GM10248 (cell line): Measurements from ENCODE around the gene ST3GAL2.
"Not testable (repeated sequence)": the region's sequence is repeated elsewhere in the genome, so short reads cannot be mapped to it uniquely, and the experiment has no call there.

Experiments
- CTCF ChIA-PET: fragments of 300-600 bp; sonication (Branson Sonifier 250); formaldehyde crosslinking; extraction: SDS; loops from one replicate; lab custom pipeline; 2021; ENCODE audit warnings: antibody characterized with exemption; lab: Yijun Ruan, JAX
- POLR2A ChIA-PET: fragments of 350-650 bp; sonication (Branson Sonifier 250); formaldehyde crosslinking; extraction: SDS; loops from one replicate; lab custom pipeline; 2020; ENCODE audit warnings: antibody characterized with exemption; lab: Yijun Ruan, JAX
- DNase-seq: peaks from one replicate; pipeline ENCODE4 v3.0.0; 2012; ENCODE audit errors: extremely low spot score
- TF ChIP-seq, protein P1 (sequence below): IDR thresholded peaks from 2 replicates; pipeline ENCODE4 v1.5.1; 2012; ENCODE audit warnings: mild to moderate bottlenecking, low read depth; ENCODE audit errors: extremely low read depth, missing control alignments, control extremely low read depth

The ST3GAL2 gene

DNA sequence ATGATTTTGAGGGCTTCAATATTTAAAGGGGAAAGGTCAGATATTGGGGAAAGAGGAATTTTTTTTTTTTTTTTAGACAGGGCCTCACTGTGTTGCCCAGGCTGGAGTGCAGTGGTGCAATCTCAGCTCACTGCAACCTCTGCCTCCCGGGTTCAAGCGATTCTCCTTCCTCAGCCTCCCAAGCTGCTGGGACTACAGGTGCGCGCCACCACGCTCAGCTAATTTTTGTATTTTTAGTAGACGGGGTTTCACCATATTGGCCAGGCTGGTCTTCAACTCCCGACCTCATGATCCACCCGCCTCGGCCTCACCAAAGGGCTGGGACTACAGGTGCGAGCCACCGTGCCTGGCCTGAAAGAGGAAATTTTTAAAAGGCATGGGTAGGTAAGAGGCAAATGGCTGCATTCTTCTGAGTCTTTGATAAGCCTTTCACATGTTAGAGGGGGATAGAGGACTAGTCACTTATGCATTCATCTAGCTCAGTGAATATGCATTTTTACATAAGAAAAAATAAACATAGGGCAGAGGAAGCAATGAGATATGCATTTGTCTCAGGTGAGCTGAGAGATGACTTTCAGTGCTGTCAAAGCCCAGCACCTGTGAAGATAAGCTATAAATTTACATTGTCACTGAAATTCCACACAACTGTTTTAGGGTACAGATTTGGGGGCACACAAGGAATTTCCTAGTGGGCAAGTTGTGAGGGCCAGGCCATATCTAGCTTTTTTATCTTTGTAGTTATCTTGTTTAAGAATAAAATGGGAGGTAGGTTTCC lies 14.4 kb upstream of the ST3GAL2 start:
- TF ChIP-seq, protein P1, sequence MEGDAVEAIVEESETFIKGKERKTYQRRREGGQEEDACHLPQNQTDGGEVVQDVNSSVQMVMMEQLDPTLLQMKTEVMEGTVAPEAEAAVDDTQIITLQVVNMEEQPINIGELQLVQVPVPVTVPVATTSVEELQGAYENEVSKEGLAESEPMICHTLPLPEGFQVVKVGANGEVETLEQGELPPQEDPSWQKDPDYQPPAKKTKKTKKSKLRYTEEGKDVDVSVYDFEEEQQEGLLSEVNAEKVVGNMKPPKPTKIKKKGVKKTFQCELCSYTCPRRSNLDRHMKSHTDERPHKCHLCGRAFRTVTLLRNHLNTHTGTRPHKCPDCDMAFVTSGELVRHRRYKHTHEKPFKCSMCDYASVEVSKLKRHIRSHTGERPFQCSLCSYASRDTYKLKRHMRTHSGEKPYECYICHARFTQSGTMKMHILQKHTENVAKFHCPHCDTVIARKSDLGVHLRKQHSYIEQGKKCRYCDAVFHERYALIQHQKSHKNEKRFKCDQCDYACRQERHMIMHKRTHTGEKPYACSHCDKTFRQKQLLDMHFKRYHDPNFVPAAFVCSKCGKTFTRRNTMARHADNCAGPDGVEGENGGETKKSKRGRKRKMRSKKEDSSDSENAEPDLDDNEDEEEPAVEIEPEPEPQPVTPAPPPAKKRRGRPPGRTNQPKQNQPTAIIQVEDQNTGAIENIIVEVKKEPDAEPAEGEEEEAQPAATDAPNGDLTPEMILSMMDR = no peak
- ChIA-PET POLR2A (interaction anchor here (0.6 to 1.1 kb wide), 5 partner anchors 13 to 547 kb away, joined by 3 to 15 read pairs (median 3); no protein-coding TSS in a partner anchor), CTCF (interaction anchor here (0.8 to 4.5 kb wide), 11 partner anchors 14 to 84 kb away, joined by 3 to 23 read pairs (median 4); partner anchors contain the start of gene ST3GAL2)
- no peak for DNase-seq

DNA sequence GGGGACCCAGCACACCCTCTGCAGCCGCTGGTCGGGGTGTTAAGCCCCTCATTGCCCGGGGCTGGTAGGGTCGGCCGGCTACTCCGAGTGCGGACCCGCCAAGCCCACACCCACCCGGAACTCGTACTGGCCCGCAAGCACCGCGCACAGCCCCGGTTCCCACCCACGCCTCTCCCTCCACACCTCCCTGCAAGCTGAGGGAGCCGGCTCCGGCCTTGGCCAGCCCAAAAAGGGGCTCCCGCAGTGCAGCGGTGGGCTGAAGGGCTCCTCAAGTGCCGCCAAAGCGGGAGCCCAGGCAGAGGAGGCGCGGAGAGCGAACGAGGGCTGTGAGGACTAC lies 12.1 kb upstream of the ST3GAL2 start:
- DNase-seq, POLR2A ChIA-PET: not testable (repeated sequence)
- CTCF ChIA-PET = interaction anchor here (1.4 kb wide), 1 partner anchor 12 kb away, joined by 4 read pairs; no protein-coding TSS in a partner anchor

DNA sequence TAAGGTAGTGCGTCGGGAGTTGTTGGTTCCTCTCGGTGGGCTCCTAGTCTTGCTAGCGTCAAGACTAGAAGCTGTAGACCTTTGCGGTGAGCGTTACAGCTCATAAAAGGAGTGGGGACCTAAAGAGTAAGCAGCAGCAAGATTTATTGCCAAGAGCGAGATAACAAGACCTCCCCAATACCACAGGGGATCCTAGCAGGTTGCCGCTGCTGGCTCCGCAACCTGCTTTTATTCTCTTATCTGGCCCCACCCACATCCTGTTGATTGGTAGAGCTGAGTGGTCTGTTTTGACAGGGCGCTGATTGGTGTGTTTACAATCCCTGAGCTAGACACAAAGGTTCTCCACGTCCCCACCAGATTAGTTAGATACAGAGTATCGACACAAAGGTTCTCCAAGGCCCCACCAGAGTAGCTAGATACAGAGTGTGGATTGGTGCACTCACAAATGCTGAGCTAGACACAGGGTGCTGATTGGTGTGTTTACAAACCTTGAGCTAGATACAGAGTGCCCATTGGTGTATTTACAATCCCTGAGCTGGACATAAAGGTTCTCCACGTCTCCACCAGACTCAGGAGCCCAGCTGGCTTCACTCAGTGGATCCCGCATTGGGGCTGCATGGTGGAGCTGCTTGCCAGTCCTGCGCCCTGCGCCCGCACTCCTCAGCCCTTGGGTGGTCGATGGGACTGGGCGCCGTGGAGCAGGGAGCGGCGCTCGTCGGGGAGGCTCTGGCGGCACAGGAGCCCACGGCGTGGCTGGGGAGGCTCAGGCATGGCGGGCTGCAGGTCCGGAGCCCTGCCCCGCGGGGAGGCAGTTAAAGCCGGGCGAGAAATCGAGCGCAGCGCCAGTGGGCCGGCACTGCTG lies 11.5 kb upstream of the ST3GAL2 start:
- POLR2A ChIA-PET, DNase-seq: not testable (repeated sequence)
- CTCF ChIA-PET = interaction anchor here (1.0 to 1.4 kb wide), 2 partner anchors 13 to 28 kb away, joined by 3 to 4 read pairs; no protein-coding TSS in a partner anchor

DNA sequence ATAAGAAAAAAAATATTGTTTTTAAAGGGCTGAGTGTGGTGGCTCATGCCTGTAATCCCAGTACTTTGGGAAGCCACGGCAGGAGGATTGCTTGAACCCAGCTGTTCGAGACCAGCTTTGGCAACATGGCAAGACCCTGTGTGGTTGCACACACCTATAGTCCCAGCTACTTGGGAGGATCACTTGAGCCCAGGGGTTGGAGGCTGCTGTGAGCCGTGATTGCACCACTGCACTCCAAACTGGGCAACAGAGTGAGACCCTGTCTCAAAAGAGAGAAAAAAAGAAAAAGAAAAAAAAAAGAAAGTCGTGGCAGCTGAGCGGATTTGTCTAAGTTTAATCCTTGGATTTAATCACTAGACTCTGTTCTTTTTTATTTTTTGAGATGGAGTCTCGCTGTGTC lies 9.2 kb upstream of the ST3GAL2 start:
- POLR2A ChIA-PET = no interaction called here

DNA sequence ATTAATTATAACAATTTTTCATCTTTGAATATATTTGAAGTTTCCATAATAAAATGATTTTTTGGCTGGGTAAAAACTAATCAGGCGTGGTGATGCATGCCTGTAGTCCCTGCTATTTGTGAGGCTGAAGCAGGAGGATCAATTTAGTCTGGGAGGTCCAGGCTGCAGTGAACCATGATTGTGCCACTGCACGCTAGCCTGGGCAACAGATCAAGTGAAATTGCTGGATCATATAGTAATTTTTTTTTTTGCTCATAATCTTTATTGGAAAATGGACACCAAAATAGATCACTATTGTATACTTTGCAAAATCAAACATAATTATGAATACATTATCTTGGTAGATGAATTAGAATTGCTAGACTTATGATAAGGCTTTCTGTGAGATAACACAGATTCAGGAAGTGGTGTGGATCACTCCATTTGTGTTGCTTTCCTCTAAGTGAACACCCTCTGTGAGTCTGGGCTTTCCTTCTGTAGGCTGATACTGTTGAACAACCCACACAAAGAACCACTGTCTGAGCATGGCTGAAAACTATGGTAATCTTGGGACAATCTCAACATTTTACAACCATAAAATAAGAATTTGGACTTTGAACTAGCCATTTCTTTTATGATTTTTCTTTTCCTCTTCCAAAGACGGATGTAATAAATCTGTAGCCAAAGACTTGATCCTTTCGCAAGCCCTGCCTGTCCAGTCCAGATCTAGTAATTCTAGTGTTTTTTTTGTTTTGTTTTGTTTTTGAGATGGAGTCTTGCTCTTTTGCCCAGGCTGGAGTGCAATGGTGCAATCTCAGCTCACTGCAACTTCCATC lies 5.6 kb upstream of the ST3GAL2 start:
- TF ChIP-seq, protein P1 = no peak
- ChIA-PET POLR2A (no interaction called here), CTCF (interaction anchor here (1.4 kb wide), 1 partner anchor 11 kb away, joined by 3 read pairs; no protein-coding TSS in a partner anchor)
- no peak for DNase-seq

More for the DNA sequence above, 9.2 kb upstream of the ST3GAL2 start:
- TF ChIP-seq, protein P1 = no peak
- CTCF ChIA-PET = interaction anchor here (1.3 kb wide), 1 partner anchor 13 kb away, joined by 3 read pairs; no protein-coding TSS in a partner anchor
- no peak for DNase-seq

DNA sequence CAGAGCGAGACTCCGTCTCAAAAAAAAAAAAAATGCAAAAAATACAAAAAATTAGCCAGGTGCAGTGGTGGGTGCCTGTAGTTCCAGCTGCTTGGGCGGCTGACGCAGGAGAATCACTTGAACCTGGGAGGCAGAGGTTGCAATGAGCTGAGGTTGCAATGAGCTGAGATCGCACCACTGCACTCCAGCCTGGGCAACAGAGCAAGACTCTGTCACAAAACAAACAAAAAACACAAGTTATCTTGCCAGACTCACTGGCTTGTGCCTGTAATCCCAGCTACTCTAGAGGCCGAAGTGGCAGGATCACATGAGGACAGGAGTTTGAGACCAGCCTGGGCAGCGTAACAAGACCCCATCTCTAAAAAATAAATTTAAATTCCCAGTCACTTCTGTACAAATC lies 3.4 kb upstream of the ST3GAL2 start:
- DNase-seq = no peak
- POLR2A ChIA-PET = no interaction called here
- CTCF ChIA-PET = interaction anchor here (1.1 to 1.7 kb wide), 2 partner anchors 24 to 27 kb away, joined by 3 to 4 read pairs; no protein-coding TSS in a partner anchor
- TF ChIP-seq, protein P1 = no peak
